Memory B cell (primary cell): Measurements from ENCODE around the gene ZNF324.
"Not testable (repeated sequence)": the region's sequence is repeated elsewhere in the genome, so short reads cannot be mapped to it uniquely, and the experiment has no call there.

Experiments used
- ATAC-seq: fragments of 150-1000 bp; cut with Tn5 transposase; 2 replicates; pipeline ENCODE4 v1.10.0; 2021; ENCODE audit warnings: low read depth, mild to moderate bottlenecking, moderate library complexity
- DNase-seq, 2 donors: peaks; one replicate each; pipeline ENCODE4 v3.0.0; 2022; ENCODE audit warnings: low spot score in 2 of 2
- H3K27ac Mint-ChIP-seq: one replicate; pipeline ENCODE4 v1.8.0; 2022; ENCODE audit warnings: mild to moderate bottlenecking, moderate library complexity, mixed read lengths
- H3K27me3 Mint-ChIP-seq: one replicate; pipeline ENCODE4 v1.8.0; 2022; ENCODE audit warnings: mixed read lengths
- H3K36me3 Mint-ChIP-seq: one replicate; pipeline ENCODE4 v1.8.0; 2022; ENCODE audit warnings: mild to moderate bottlenecking, mixed read lengths
- H3K4me1 Mint-ChIP-seq: one replicate; pipeline ENCODE4 v1.8.0; 2022; ENCODE audit warnings: mixed read lengths
- H3K4me3 Mint-ChIP-seq: one replicate; pipeline ENCODE4 v1.8.0; 2022; ENCODE audit warnings: mild to moderate bottlenecking, moderate library complexity, mixed read lengths
- H3K9me3 Mint-ChIP-seq: one replicate; pipeline ENCODE4 v1.8.0; 2022; ENCODE audit warnings: mixed read lengths

Gene ZNF324

GRCh38 chr19:58477130-58477529, 10.2 kb downstream of the ZNF324 start:
- DNase-seq (no peak), ATAC-seq (no peak)
- no peaks in the 10 kb centered on the region for H3K27me3 Mint-ChIP-seq
- peak overlapping the region; percentile 92 for H3K27ac Mint-ChIP-seq
- no peaks in the 10 kb centered on the region for H3K9me3 Mint-ChIP-seq
- H3K4me3 Mint-ChIP-seq = peak overlapping the region; percentile 97
- H3K36me3 Mint-ChIP-seq = peaks cover 6% of the 10 kb centered on the region
- H3K4me1 Mint-ChIP-seq = peaks cover 11% of the 10 kb centered on the region

DNA sequence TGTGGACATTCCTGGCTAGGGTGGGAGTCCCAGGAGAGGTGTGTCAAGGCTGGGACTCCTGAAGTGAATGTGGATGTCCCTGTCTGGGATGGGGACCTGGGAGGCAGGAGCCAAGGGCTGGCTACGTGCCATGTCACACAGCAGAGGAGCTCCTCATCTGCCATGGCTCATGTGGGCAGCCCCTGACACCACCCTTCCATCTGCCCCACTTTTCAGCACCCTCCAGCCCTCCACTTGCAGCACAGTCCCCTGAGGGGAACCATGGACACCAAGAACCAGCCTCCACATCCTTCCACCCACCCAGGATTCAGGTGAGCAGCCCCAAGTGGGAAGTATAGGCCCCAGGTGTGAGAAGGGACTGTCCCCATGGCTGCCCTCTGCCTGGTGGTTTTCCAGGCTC, 11.0 kb downstream of the ZNF324 start:
- Mint-ChIP-seq H3K4me3 (no peak overlapping the region), H3K27me3 (no peaks in the 10 kb centered on the region), H3K27ac (no peak overlapping the region), H3K9me3 (no peaks in the 10 kb centered on the region), H3K36me3 (peaks cover 7% of the 10 kb centered on the region), H3K4me1 (peaks cover 11% of the 10 kb centered on the region)
- DNase-seq (no peak), ATAC-seq (no peak)

GRCh38 chr19:58479303-58479702, 12.4 kb downstream of the ZNF324 start:
- H3K9me3 Mint-ChIP-seq = no peaks in the 10 kb centered on the region
- H3K27ac Mint-ChIP-seq = no peak overlapping the region
- peaks cover 7% of the 10 kb centered on the region for H3K36me3 Mint-ChIP-seq
- H3K4me3 Mint-ChIP-seq = no peak overlapping the region
- DNase-seq (no peak), ATAC-seq (no peak)
- no peaks in the 10 kb centered on the region for H3K27me3 Mint-ChIP-seq
- peaks cover 11% of the 10 kb centered on the region for H3K4me1 Mint-ChIP-seq

DNA sequence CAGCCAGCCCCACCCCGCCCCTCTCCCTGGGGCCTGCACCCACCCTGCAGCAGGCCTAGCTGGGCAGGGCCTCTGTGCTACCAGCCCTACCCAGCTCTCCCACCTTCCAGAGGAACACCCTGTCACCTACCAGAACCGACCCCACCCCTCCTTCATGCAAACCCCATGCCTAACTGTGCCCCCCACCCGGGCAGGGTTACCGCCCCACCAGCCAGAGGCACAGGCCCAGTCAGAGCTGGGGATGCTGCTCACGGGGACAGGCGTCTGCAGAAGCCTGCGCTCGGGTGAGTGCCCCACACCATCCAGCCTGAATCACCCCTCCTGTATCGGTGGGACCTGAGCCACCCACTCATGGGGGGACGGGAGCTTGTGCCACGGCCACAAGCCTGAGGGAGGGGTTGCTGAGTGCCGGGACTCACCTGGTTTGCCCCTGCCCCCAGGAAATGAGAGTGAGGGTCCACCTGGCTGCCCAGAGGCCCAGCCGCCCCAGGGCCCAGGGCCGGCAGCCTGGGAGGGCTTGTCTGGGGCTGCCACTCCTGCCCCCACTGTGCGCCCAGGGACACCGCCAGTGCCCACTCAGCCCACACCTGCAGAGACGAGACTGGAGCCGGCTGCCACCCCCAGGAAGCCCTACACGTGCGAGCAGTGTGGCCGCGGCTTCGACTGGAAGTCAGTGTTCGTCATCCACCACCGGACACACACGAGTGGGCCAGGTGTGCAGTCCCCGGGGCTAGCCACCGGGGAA, 13.0 kb downstream of the ZNF324 start:
- Mint-ChIP-seq H3K36me3 (peaks cover 7% of the 10 kb centered on the region), H3K27me3 (no peaks in the 10 kb centered on the region), H3K4me3 (no peak overlapping the region), H3K27ac (no peak overlapping the region), H3K4me1 (peaks cover 11% of the 10 kb centered on the region), H3K9me3 (no peaks in the 10 kb centered on the region)
- no peak for DNase-seq
- no peak for ATAC-seq

DNA sequence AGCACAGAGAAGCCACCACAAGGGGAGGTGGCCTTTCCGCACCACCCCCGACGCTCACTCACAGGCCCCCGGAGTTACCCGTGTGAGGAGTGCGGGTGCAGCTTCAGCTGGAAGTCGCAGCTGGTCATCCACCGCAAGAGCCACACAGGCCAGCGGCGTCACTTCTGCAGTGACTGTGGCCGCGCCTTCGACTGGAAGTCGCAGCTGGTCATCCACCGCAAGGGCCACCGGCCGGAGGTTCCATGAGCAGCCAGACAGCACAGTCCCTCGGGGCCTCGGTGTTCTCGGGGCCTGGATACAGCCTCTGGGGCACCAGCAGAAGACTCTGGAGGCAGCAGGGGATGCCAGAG, 13.6 kb downstream of the ZNF324 start:
- H3K4me3 Mint-ChIP-seq = no peak overlapping the region
- H3K9me3 Mint-ChIP-seq = no peaks in the 10 kb centered on the region
- DNase-seq (no peak), ATAC-seq (no peak)
- H3K36me3 Mint-ChIP-seq = peaks cover 7% of the 10 kb centered on the region
- H3K27me3 Mint-ChIP-seq = no peaks in the 10 kb centered on the region
- no peak overlapping the region for H3K27ac Mint-ChIP-seq
- peaks cover 10% of the 10 kb centered on the region for H3K4me1 Mint-ChIP-seq

GRCh38 chr19:58480831-58481230, 14.0 kb downstream of the ZNF324 start:
- Mint-ChIP-seq H3K9me3 (no peaks in the 10 kb centered on the region), H3K36me3 (peaks cover 7% of the 10 kb centered on the region), H3K4me1 (peaks cover 7% of the 10 kb centered on the region), H3K27me3 (no peaks in the 10 kb centered on the region), H3K27ac (no peak overlapping the region), H3K4me3 (no peak overlapping the region)
- no peak for DNase-seq
- no peak for ATAC-seq

DNA sequence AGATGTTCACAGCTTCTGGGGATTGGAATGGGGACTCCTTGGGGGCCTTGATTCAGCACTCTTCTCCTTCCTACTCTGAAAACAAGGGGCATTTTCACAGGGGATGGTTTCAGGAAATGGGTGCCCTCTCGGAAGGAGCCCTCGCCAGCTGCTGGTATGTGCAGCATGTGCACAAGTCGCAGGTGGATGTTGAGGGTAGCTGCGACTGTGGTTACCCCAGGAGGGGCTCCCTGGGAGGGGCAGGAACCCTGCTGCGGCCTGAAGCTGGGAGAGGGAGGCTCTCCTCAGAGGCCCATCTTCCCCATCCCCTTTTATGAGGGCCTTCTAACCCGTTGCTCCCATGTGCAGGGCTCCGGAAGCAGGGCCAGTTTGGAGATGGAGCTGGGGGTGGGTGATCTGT, 15.5 kb downstream of the ZNF324 start:
- H3K27ac Mint-ChIP-seq = peak overlapping the region; percentile 38
- peaks cover 7% of the 10 kb centered on the region for H3K36me3 Mint-ChIP-seq
- H3K27me3 Mint-ChIP-seq = no peaks in the 10 kb centered on the region
- H3K4me1 Mint-ChIP-seq = no peaks in the 10 kb centered on the region
- H3K9me3 Mint-ChIP-seq = no peaks in the 10 kb centered on the region
- H3K4me3 Mint-ChIP-seq = no peak overlapping the region
- DNase-seq (no peak), ATAC-seq (no peak)

DNA sequence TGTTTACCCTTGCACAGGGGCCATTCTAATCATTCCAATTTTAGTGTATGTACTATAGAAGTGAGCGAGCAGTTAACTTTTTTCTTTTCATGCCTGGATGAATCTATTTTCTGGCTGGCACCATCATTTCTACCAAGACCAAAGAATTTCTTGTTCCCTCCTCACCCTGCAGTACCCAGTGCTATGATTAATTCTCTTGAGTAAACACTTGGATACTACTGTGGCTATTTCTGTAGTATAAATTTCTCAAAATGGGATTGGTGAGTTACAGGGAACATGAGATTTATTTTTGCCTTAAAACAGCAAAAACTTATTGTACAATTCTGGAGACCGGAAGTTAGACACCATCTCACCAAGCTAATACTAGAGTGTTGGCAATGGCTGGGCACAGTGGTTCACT, 16.9 kb downstream of the ZNF324 start:
- Mint-ChIP-seq H3K4me1 (no peaks in the 10 kb centered on the region), H3K36me3 (peaks cover 7% of the 10 kb centered on the region), H3K4me3 (no peak overlapping the region), H3K27me3 (no peaks in the 10 kb centered on the region), H3K9me3 (no peaks in the 10 kb centered on the region), H3K27ac (no peak overlapping the region)
- DNase-seq (no peak), ATAC-seq (no peak)

DNA sequence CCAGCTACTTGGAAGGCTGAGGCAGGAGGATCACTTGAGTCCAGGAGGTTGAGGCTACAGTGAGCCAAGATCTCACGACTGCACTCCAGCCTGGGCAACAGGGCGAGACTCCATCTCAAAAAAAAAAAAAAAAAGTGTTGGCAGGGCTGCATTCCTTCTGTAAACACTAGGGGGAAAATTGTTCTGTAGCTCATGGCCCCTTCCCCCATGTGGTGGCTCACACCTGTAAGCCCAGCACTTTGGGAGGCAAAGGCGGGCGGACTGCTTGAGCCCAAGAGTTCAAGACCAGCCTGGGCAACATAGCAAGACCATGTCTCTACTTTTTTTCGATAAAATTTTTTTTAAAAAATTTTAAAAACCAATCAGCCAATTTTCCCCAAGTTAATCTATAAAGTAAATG, 17.5 kb downstream of the ZNF324 start:
- H3K27me3 Mint-ChIP-seq, DNase-seq, ATAC-seq, H3K9me3 Mint-ChIP-seq, H3K36me3 Mint-ChIP-seq, H3K27ac Mint-ChIP-seq, H3K4me1 Mint-ChIP-seq, H3K4me3 Mint-ChIP-seq: not testable (repeated sequence)

DNA sequence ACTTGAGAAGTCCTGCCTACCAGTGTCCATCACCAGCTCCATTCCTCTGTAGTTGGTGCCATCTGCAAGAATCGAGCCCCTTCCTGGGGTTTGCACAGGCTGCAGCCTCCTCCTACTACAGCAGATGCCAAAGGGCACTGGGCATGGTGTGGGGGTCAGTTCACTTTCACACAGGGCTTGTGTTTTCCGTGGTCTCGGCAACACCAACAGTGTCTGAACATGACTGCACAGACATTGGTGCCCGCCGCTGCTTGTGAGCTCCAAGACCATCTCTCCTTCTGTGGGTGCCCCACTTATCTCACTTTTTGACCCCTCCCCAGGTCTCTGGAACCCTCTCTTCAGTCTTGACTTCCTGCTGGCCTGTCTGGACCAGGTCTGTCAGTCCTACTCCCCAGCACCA, 24.5 kb downstream of the ZNF324 start:
- H3K4me1 Mint-ChIP-seq = no peaks in the 10 kb centered on the region
- H3K27me3 Mint-ChIP-seq = no peaks in the 10 kb centered on the region
- H3K36me3 Mint-ChIP-seq = peaks cover 3% of the 10 kb centered on the region
- DNase-seq = no peak
- H3K9me3 Mint-ChIP-seq = no peaks in the 10 kb centered on the region
- ATAC-seq = no peak
- no peak overlapping the region for H3K27ac Mint-ChIP-seq
- H3K4me3 Mint-ChIP-seq = no peak overlapping the region

DNA sequence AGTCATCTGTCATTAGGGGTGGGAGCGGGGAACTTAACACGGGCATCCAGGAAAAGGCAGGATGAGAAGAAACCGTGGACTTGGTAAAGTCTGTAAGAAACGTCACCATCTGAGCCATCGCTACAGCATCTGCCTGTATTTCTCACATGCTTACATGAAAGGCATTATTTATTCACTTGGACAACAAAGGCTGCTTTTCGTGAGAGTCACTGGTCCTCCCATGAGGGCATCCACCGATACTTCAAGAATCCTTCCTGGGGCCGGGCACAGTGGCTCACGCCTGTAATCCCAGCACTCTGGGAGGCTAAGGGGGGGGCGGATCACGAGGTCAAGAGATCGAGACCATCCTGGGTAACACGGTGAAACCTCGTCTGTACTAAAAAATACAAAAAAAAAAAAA, 25.4 kb downstream of the ZNF324 start:
- no peaks in the 10 kb centered on the region for H3K9me3 Mint-ChIP-seq
- H3K27me3 Mint-ChIP-seq = no peaks in the 10 kb centered on the region
- no peaks in the 10 kb centered on the region for H3K4me1 Mint-ChIP-seq
- no peak overlapping the region for H3K4me3 Mint-ChIP-seq
- H3K36me3 Mint-ChIP-seq = peaks cover 3% of the 10 kb centered on the region
- ATAC-seq (no peak), DNase-seq (no peak)
- no peak overlapping the region for H3K27ac Mint-ChIP-seq

- Mint-ChIP-seq H3K27ac (no peak overlapping the region), H3K27me3 (no peaks in the 10 kb centered on the region), H3K4me1 (peaks cover 15% of the 10 kb centered on the region), H3K36me3 (peaks cover 3% of the 10 kb centered on the region), H3K9me3 (peaks cover 14% of the 10 kb centered on the region), H3K4me3 (no peak overlapping the region)
- ATAC-seq (no peak), DNase-seq (no peak)
Observed at GRCh38 chr19:58497634-58498170, 30.8 kb downstream of the ZNF324 start.

DNA sequence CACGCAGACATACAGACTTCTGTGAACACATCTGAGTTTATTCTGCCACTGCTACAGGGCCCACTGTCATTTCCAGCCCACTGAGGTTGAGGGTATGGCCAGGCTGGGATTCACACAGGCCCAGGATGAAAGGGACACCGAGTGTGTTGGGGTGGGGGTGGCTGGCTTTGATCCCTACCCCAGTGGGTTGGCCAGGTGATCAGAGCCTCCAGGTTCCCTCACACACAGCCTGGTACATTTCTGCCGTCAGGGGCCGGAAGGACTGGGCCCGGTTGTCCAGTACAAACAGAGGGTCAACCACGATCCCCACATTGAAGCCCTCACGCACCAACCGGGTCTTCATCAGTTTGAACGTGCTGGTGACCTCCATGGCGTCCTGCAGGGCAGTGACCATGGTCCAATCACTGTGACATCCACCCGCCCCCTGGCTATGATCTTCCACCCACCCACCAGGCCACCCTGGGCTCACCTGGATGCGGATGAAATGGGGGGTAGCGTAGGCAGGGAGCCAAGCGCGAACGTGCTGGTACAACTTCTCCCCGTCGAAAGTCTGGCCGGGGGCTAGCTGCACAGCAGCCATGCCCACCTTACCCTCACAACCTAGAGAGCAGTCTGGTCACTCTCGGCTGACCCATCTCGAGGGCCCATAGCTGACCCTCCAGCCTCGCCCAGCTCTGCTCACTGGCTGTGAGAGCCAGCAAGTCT, 31.6 kb downstream of the ZNF324 start:
- Mint-ChIP-seq H3K4me1 (peaks cover 15% of the 10 kb centered on the region), H3K4me3 (peak overlapping the region; percentile 91), H3K36me3 (peaks cover 3% of the 10 kb centered on the region), H3K27me3 (no peaks in the 10 kb centered on the region), H3K9me3 (peaks cover 16% of the 10 kb centered on the region), H3K27ac (peak overlapping the region; percentile 92)
- ATAC-seq = no peak
- DNase-seq = no peak

DNA sequence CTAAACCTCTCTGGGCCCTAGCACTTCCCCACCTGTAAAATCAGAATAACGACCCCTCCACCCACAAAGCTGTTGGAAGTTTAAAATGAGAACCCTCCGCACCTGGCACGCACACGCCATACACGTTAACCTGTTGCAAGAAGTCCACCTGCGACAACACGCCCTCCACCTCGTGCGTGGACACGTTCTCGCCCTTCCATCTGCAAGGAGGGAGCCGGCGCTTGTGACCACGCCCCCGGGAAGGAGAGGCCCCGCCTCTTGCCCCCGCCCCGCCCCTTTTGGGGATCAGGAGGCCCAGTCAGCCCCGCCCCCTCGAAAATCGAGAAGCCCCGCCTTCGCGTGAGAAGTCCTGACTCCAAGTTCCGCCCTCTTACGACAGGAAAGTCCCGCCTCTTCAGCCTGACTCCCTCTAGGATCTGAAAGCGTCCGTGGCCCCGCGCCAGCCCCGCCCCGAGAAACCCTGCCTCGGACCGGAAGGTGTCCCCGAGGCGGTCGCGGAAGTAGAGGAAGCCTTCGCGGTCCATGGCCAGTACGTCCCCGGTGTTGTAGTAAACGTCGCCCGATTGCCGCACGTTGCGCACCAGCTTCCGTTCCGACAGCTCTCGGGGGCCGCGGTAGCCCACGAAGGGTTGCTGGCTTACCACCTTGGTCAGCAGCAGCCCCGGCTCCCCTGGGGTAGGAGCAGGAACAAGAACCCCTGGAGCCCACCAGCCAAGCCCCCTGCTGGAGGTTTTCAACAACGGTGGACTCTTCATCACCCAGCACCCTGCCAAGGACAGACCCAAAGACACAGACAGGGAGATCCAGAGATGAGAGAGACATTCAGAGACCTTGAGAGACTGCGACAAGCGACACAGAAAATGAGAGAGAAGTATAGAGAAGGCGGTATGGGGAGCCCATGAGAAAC, 32.4 kb downstream of the ZNF324 start:
- no peaks in the 10 kb centered on the region for H3K27me3 Mint-ChIP-seq
- peak overlapping the region; percentile 92 for H3K27ac Mint-ChIP-seq
- ATAC-seq (peak; percentile 86), DNase-seq (peak; percentile 81 to 83)
- peaks cover 15% of the 10 kb centered on the region for H3K4me1 Mint-ChIP-seq
- peaks cover 16% of the 10 kb centered on the region for H3K9me3 Mint-ChIP-seq
- H3K4me3 Mint-ChIP-seq = peak overlapping the region; percentile 91
- H3K36me3 Mint-ChIP-seq = peaks cover 3% of the 10 kb centered on the region
